GM18520 (cell line): ENCODE results near the gene FAM186B.

ENCODE experiments used
- ATAC-seq: cut with Tn5 transposase; IDR thresholded peaks from one replicate; pipeline ENCODE4 v1.9.1; 2021; ENCODE audit not compliant: unreplicated experiment

Gene FAM186B

DNA sequence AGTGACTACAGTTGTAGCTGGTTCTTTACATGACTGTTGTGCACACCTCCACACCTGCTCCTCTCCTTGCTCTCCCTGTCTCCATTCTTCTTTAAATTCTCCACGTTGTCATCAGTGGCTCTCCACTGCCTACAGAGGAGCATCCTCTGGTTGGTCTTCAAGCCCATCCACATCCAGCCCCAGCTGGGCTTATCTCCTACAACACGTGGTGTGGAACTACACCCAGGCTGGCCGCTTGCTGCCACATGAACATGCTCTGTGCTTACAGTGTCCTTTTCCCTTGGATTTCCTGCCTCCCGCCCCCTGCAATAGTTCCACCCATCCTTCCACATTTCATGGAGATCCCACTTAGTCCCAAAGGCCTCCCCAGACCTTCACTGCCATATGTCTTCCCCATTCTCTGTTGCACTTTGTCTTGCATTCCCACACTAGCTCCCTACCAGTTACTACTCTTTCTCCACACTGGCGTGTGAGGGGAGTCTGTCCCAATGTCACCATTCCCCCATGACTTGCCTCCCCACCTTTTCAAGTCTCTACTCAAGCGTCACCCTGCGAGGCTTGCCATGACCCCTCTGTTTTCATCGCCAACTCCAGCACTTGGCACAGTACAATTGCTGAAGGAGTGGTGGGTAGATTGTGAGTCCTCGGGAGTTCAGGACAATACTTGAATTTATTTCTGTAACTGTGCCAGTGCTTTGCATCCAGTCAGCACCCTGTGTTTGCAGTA, 27.7 kb downstream of the FAM186B start:
- ATAC-seq, result no peak

DNA sequence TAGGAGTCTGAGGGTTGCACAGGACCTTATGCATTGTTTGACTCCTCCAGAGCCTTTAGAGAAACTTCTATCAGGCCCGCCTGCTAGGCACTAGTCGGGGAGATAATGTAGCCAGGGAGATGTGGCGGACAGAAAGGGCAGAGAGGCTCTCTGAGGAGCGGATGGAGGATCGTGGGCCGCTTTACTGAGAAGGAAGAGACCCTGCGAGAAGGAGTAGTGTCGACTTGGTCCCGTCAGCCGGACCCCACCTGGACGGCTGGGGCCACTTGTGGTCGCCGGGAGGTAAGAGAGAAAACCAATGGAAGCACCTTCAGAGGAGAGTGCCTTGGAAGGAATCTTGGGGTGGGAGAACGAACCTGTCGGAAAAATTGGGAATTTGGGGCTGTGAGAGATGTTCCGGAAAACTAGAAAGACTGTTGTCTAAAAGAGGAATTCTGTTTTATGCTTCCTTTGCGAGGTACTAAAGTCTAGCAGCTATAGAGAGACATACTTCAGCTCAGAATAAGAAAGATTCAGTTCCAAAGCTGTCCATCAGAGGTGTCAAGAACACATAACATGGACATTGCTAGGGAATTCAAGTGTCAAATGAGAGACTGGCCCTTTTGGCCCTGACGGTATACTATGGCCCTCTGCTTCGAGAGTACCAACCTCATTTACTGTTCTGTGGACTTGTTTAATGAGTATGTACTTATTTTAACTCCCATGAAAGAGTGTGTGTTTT, 36.8 kb downstream of the FAM186B start:
- ATAC-seq, result peak; percentile 10

DNA sequence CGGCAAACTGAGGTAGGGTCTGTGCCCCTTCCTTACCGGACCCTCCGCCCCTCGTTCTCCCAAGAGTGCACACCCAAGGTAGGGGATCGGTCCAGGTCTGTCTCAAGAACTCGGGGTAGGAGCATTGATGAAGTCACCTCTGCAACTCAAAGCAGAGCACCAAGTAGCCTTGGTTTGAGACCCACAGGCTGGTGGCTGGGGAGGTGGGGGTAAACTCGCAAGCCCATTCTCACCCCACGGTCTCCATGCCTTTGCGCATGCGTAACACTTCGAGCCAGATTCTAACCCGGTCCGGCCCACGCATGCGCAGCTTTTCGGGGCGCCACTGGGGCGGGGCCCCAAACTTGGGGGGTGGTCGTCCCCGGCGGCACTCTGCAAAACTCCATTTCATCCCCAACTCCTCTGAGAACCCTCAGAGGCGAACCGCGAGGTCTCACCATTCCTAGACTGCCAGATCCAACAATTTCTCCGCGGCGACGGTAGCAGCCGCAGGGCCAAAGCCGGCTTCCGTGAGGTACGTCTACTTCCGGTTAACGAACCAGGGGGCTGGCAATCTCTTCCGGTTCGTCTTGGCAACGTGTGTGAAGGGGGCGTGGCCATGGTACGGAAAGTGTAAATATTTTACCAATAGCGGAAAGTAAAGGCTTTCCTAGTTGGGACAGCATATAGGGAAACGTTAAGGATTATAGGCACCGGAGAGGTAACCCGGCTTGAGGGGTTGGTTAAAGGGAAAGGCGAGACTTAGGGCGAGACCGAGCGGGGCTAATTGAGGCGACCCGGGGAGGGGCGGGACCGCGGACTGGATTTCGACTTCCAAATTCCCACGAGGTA, 37.6 kb downstream of the FAM186B start, which contains the start of gene MCRS1:
TSS of gene MCRS1 (minus strand) at position 532 of the 831 bp plus-strand sequence. CDS start 1,411 bp downstream, outside the sequence.
- peak; percentile 69 for ATAC-seq

DNA sequence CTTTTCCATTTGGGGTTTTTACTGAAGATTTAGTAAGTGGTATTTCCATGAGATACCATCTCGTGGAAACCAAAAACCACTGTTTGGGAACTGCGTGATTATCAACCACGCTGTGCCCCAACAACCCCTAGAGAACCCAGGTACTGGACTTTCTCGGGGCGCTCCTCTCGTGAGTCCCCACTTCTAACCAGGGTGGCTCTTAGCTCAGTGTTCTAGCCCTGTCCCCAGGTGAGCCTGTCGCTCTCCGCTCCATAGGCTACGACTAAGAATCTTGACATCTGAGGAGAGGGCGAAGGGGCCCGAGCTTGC, 38.2 kb downstream of the FAM186B start:
- ATAC-seq, result no peak

DNA sequence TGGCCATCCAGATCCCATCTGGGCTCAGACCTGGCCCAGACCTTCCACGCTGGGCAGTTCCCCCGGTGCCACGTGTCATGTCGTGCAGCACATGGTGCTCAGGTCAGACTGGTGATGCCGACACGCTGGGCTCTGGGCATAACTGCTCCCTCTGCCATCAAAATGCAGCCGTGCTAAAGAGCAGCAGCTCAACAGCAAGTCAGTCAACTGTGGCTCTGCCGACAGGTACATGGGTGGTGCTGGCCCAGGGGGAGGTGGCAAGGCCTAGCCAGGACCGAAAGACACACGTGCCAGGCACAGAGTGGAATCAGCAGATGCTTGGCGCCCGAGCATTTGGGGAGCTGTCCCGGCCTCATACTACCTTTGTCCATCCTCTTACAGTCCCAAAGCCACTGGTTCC, 39.1 kb downstream of the FAM186B start:
- no peak for ATAC-seq

DNA sequence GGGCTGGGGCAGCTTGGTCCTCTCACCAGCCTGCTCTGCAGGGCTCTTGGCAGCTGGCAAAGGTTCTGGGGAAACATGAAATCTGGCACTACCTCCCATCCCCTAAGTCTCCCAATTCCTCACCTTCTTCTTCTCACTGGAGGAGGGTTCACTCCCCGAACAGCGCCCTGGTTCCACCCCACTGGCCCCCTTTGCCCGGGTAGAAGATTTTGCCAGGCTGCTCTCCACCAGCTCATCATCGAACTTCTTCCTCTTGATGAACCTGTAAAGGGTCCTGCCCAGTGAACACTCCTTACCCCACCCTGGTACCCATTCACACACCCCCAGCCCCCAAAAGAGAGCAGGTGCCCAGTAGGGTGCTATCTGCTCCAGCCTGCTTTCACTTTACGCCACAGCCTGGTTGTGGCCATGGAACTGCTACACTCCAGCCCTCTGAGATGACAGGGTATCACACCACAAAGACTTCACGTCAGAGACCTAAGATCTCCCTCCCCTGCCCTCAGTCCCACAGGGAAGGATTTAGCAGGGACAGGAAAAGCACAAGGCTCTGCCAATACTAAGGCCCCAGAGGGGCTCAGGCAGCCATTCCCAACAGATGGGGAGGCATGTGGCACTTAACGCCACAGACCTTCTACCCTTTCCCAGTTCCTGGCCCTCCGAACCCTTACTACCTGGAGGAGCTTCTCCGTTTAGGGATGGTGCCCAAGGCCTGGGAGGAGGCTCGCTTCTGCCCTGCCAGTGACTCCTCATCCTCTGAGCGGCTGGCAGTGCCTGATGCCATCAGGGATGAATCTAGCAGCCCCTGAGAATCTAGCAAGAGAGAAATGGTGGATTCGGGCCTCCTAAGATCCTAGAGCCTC, 39.8 kb downstream of the FAM186B start:
- ATAC-seq, result no peak

DNA sequence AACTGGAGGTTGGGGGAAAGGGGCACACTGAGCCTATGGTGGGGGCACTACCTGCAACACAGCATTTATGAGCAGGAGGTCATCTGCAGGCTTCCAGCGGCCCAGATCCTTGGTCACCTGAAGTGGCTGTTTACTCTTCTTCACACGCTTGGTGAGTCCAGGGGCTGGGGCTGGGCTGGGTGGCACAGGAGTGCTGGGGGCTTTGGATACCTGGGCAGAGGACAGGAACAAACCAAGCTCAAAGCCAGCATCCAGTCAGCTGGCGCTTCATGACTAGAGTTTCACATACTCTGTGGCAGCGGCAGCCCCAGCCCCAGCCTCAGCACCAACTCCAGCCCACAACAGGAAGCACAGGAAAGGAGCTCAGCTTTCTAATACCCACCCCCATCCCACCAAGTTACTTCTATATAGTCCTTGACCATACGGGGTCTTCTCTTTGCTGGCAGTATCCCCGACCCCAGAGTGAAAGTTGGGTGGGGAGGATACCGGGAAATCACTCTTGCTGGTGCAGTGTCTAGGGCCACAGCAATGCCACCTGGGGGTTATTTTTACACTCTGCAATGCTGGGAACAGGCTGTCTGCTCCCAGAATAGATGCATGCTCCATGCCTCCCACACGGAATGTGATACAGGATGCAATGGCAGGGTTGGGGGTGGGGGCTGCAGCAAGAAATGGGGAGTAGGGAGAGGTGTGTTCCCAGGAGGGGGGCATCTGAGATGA, 40.6 kb downstream of the FAM186B start:
- no peak for ATAC-seq

DNA sequence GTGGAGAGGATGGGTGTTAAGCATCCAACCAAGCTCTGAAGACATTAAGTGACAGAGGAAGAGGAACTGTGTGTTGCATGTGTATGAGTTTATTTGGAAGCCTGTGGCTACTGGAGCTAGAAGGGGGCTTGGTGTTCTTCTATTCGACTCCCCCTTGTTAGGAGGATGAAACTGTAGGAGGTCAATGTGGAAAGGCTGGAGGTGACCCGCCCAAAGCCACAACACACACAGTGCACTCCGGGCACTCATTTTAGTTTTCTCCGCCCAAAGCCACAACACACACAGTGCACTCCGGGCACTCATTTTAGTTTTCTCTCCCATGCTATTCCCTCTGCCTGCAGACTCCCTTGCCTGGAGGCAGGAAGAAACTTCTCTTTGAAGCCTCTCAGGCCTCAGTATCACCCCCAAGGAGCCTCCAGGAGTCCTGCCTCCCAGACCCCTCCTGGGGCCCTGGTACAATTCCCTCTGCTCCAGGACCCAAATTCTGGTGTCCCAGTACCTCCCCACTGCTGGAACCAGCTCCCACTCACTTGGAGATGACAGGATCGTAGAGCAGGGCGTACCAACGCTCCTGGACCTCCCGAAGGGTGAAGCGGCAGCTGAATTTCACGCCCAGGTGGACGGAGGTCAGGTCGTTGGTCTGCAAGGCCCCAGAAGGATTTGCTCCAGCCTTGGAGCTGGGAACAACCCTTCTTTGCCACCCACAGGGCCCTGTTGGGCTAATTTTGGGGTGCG, 41.3 kb downstream of the FAM186B start:
- no peak for ATAC-seq

DNA sequence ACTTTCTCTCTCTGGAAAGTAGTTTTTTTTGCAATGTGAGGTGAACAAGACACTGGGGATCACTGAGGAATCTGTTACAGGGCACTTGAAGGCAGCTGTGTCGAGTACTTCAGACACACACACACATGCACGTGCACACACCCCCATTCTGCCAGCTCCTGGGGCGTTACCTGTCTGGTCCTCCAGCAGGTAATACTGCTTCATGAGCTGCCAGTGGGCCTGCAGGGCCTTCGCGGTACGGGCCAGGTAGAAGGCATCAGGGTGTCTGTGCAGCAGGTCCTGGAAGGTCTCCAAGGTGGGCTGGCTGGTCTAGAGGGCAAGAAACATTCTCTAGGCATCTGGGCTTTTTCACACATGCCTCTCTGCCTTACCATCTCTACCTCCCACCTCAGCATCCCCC, 42.6 kb downstream of the FAM186B start:
- ATAC-seq, result no peak

DNA sequence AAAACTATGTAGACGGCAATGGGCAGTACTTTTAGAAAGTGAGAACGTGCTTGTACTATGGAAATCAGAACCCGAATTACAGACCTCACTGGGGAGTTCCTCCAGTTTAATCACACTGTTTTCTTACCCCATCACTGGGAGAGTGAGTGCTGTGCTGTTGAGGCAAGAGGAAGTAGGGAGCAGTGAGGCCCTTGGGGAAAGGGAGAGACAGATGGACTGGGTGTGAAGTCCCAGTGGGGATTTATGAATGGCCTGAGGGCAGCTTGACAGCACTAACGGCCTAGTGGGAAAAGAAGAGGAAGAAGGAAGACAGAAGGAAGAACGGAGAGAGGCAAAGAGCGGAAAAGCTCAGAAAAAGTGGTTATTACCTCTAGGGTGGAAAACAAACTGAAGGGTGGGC, 43.2 kb downstream of the FAM186B start:
- ATAC-seq, result no peak

DNA sequence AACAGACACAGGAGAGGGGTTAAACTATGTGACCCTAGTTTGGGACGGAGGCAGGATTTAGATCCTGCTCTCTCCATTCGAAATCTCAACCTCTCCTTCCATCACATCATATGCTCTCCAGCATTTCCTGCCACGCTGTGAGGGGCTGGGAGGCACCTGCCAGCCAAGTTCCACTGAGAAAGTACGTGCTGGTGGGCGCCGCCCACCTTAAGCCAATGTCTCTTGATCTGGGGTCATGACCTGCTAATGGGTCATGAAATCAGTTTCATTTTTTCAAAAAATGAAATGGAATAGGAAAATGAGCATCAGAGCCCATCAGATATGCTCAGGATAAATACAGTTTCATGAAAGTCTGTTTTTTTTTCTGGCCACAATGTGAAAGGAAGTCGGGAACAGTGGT, 44.7 kb downstream of the FAM186B start:
- no peak for ATAC-seq

DNA sequence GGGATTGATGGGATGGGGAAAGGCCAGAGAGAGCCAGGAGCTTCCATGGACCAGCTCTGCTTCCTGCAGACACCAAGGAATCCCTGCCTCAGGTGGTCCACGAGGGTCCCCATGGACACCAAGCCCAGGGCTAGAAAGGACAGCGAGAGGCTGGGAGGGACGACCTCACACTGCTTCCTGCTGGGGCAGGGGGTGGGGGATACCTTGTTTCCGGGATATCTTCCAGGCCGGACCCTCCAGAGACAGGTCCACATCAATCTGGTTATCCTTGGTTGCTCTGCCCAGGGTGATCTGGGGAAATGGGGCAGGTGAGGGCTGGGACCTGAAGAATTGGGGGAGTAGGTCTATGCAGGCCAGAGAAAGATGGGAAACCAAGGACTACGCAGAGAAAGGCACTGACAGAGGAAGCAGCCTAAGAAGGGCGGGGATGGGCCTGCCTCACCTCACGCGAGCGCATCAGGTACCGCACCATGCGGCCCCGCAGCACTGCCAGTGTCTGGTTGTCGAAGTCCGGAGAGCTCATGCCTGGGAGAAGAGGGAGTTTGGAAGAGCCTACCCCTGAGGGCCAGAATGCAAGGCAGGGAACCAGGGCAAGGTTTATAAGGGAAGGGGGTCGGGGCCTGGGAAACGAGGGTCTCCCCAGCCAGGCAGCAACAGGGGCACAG, 46.3 kb downstream of the FAM186B start:
- ATAC-seq, result no peak

DNA sequence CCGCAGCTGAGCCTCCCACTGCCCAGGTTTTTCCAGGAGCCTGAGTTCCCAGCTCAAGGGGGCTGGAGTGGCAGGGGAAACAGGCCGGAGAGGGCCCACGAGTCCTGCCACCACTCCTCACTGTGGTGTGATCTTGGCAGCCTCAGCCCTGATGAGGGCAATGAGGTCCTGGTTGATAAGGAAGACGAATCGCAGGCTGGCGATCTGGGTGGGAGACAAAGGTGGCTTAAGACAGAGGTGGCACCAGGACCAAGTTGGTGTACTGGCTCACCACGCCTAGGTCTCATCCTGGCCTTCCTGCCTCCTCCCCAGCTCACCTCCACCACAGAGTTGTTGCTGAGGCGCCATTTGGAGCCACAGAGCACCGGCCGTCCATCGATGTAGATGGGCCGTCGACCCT, 46.9 kb downstream of the FAM186B start:
- no peak for ATAC-seq

DNA sequence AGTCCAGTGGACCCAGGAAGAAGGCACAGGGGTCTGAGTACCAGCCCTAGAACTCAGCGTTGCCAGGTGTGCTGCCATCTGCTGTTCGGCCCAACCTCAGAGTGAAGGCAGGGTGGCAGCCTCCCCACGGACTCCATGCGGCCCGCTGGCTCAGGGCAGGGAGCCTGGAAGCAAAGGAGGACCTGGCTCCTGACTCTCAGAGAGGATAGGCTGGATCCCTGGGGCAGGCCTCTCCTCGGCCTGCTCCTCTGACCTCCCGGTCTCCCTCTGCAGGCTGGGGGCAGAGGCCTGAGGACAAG, 47.6 kb downstream of the FAM186B start:
- no peak for ATAC-seq

DNA sequence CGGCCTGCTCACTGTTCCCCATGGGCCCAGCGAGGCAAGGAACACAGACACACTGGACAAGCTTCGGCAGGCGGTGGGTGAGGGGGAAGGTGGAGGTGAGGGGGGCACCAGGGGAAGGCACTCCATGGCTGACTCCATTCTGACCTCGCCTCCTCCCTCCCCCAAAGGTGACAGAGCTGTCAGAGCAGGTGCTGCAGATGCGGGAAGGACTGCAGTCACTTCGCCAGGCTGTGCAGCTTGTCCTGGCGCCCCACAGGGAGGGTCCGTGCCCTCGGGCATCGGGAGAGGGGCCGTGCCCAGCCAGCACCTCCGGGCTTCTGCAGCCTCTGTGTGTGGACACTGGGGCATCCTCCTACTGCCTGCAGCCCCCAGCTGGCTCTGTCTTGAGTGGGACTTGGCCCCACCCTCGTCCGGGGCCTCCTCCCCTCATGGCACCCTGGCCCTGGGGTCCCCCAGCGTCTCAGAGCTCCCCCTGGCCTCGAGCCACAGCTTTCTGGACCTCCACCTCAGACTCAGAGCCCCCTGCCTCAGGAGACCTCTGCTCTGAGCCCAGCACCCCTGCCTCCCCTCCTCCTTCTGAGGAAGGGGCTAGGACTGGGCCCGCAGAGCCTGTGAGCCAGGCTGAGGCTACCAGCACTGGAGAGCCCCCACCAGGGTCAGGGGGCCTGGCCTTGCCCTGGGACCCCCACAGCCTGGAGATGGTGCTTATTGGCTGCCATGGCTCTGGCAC, 48.1 kb downstream of the FAM186B start:
- no peak for ATAC-seq

DNA sequence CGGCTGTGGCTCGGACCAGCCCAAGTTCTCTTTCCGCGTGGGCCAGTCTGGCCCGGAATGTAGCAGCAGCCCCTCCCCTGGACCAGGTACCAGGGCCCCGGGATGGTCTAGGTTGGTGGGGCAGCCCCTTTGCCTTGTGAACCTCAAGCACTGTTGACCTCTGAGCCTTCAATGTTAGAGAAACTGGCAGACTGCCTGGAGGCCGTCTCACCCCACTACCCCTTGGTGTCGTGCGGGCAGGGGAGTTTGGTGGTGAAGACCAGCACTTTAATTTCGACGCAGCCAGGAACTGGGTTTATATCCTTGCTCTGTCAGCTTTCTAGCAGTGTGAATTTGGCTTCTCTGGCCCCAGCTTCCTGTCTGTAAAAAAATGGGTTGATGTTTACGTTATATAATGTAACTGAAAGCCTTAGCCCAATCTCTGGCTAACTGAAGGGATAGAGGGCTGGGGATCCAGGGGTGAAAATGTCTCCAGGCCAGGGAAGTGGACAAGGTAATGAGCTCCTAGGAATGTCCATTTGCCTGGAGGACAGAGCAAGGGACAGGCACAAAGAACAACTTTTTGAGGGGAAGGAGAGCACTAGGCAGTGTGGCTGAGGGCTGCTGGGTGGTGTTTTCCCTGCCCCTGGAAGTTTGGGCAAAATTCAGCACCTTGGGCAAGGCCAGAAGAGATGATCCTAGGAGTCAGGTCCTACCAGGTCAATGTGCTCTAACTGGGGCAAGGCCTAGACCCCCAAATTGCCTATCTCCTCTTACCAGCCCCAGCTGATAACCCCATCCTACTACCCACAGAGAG, 48.9 kb downstream of the FAM186B start:
- ATAC-seq, result no peak

DNA sequence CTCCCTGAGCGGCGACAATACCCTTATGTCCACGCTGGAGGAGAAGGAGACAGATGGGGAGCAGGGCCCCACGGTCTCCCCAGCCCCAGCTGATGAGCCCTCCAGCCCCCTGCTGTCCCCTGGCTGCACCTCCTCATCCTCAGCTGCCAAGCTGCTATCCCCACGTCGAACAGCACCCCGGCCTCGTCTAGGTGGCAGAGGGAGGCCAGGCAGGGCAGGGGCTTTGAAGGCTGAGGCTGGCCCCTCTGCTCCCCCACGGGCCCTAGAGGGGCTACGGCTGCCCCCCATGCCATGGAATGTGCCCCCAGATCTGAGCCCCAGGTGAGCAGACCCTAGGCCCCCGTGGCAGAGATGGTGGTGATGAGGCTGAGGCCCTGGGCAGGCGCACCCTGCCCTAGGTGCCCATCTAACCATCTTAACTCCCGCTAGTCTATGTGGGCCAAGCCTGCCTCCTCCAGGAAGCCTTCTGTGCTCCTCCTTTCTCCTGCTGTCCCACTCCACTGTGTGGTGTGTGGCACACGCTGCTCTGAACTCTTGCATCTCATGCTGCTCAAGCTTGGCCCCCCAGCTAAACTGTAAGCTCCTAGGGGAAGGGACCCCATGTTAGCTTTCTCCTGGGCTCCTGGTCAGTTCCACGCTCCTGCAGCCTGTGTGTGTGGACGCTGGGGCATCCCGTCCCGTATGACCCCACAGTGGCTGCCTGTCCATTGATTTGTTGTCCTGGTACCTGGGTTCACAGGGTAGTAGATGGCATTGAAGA, 49.6 kb downstream of the FAM186B start:
- ATAC-seq, result no peak
